ENCODE data around the gene YWHAG. TPM values are rescaled to one million over a fixed set of nuclear protein-coding genes. Genes with fewer than 3 reads are reported as not detected.
A peak's percentile ranks its signal among the peaks of the same experiment; 100 is the strongest.

The YWHAG gene
- total and polyA plus RNA-seq, 2 of the 13 experiments (the other 11 are each of a cell fraction or from before 2014, with no cell fraction given) = 36.9 to 67.5 TPM

GRCh38 chr7:76394957-76395356 lies 36.2 kb upstream of the YWHAG start (continued):
- no peak for TF ChIP-seq ZNF776 (CRISPR knock-in tag; IDR thresholded peaks at IDR 0.05)
- TF ChIP-seq ZNF292 (CRISPR knock-in tag; IDR thresholded peaks at IDR 0.05; ENCODE audit: borderline replicate concordance, low read depth) = no peak
- no peak for TF ChIP-seq ZNF296 (CRISPR knock-in tag; conservative IDR thresholded peaks at IDR 0.05)
- TF ChIP-seq KLF12 (CRISPR knock-in tag; IDR thresholded peaks at IDR 0.05; ENCODE audit: borderline replicate concordance) = no peak
- no peak for TF ChIP-seq SATB2 (CRISPR knock-in tag; IDR thresholded peaks at IDR 0.05)
- TF ChIP-seq RBM22 (optimal IDR thresholded peaks at IDR 0.05; ENCODE audit: low read length) = peak; percentile 31
- TF ChIP-seq TEAD3 (CRISPR knock-in tag; optimal IDR thresholded peaks at IDR 0.05; ENCODE audit: borderline replicate concordance) = no peak
- no peak for TF ChIP-seq MAF1 (CRISPR knock-in tag; IDR thresholded peaks at IDR 0.05; ENCODE audit: borderline replicate concordance)
- TF ChIP-seq ZNF609 (CRISPR knock-in tag; IDR thresholded peaks at IDR 0.05; ENCODE audit: borderline replicate concordance) = no peak
- no peak for TF ChIP-seq GZF1 (CRISPR knock-in tag; IDR thresholded peaks at IDR 0.05)
